ENCODE data around the gene CDK13.

The CDK13 gene

DNA sequence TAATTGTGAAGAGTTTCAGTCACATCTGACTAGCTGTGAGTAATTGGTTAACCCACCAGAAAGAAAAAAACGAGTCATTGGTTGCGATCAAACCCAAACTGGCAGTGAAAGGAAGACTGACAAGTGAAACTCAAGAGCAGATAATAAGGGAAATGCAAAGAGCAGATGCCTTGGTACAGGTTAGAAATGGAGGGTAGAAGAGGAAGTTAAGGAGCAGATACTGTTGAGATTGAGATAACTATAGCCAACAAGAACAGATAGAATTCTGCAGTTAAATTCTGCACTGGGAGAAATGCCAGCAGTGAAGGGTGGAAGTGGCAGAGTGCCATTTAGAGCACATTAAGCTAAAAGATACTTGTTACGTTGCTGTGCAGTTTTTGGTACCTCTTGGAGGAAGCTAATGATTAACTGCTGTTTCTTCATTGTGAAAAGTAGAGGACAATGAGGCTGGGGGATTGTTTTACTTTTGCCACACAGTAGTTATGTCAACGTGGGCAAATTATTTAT, 65.8 kb downstream of the CDK13 start:
- DNase-seq: no peak

DNA sequence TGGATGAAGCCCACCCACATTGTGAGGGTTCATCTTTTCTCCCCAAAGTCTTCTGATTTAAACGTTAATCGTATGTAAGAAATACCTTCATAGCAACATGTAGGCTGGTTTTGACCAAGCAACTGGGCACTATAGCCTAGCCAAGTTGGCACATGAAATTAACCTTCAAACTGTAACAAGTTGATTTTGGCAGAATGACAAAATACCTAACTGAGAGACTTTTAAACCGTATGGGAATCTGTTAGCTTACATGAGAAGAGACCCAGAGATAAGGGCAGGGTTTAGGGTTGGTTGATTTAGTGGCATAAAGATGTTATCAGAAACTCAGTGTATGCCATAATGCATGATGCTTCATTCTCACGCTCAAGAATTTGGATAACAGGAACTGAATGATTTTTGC, 69.5 kb downstream of the CDK13 start:
- no peak for DNase-seq

DNA sequence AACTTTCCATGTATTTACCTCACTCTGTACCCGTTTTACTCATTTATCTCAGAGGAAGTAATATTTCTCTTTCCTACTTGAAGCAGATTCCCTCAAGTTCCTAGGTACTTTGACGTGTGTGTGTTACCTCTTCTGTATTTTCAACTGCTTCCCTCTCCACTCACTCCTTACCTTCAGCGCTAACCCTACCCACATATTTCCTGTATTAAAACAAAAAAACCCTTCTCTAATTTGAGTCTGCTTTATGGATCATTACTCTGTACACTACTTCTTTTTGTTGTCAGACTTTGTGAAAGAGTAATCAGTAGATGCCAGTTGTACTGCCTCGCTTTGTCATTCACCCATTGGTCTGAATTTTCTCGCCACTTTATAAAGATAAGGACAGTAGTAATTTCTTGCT, 74.0 kb downstream of the CDK13 start:
- no peak for DNase-seq

DNA sequence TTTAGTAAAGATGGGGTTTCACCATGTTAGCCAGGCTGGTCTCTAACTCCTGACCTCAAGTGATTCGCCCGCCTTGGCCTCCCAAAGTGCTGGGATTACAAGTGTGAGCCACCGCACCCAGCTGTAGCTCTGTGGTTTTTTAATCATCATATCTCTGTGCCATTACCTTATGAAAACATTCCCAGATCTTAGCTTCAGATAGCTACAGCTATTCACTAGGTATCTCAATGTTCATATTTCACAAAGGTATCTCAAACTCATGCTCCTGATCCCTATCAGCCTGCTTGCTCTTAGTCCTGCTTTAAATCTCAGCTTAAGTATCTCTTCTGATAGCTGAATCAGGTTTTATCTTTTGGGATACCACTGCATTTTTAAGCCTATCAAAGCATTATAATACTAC, 74.8 kb downstream of the CDK13 start:
- DNase-seq: no peak

DNA sequence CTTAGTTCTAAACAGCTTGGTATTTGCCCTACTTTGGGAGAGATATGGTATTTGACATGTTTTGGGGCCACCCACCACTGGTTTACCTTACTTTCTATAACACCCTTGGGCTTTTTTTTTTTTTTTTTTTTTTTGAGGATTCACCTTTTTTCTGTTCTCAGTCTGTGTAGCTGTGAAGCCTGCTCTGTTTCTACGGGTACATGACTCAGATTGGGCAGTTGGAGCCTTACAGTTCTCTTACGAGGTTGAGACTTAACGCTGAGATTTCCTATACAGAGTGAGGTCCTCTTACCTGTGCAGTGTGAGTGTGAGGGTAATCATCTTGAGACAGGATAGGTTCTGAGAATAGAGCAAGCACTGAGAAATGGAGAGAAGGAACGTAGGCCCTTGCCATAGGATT, 77.5 kb downstream of the CDK13 start:
- no peak for DNase-seq

DNA sequence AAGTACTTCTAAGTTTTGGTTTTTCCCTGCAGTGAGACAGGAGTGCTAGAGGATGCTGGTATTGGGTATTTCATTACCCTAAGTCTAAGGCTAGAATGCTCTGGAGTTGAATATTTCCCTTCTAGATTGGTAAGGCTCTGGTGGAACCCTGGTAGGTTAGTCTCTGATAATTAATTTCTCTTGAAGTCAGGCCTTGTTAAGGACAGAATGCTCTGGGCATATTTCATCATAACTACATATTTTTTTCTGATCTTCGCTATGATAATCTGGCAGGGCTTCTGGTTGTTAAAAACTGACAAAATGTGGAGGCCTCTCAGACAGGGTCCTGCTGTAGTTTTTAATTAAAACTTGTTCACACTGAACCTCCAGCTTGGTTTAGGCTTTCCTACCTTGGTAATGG, 83.8 kb downstream of the CDK13 start:
- no peak for DNase-seq

DNA sequence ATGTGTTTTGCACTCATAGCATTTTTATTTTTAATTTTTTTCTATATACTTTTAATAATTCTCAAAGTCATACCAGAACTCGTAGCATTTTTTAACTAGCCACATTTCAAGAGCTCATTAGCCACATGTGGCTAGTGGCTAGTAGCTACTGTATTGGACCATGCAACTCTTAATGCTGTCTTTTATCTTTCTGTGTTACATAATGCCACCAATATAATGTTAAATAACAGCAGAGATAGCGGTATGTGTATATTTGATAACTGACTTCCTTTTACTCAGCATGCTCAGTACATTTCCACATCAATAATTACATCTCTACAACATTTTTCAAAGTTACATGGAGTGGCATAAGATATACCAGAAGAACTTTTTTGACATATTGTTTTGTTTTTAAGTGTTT, 91.4 kb downstream of the CDK13 start:
- DNase-seq: no peak

DNA sequence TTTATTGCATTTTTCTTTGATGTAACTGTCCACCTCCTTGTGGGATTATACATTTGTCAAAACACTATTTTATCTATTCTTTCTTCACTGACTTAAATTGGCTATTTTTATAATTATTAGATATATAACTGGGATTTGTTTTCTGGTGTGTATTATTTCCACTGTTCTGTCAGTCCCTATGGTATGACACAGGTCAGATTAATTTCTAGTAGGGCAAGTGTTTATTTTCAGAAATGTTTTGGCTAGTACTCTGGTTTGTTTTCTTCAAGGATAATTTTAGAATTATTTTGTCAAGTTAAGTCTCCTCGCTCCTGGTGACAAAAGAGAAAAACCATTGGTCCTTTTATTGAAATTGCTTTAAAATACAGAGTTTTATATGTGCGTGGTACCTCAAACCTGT, 93.1 kb downstream of the CDK13 start:
- DNase-seq: no peak

DNA sequence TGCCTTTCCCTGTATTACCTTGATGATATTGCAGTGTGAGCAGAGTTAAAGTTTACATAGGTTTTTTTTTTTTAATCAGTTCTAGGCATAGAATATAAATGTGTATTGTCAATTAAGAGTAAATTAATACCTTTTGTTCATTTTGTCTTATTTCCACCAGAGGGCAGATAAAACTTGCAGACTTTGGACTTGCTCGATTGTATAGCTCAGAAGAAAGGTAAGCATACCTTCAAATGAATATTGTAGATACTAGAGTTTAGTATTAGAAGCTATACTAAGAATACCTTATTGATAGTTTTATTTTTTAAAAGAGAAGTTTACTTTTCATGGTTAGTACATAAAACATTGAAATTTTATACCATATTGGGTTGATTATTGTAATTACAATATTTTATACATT, 97.6 kb downstream of the CDK13 start:
- DNase-seq: no peak

DNA sequence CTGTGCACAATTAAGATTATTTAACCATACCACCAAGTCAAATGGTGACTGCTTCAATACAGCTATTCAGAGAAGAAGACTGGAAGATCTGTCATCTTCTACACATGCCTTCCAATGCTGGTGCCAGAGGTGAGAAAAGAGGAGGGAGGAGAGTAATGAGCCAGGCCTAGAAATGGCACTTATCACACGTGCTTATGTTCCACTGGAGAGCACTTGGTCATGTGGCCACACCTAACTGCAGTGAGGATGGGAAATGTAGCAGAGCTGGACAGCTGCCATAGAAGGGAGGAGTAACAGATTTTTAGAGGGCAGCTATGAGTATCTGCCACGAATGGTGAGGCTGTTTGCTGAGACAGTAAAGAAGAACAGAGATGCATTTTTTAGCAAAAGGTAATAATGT, 107.2 kb downstream of the CDK13 start:
- DNase-seq: no peak

DNA sequence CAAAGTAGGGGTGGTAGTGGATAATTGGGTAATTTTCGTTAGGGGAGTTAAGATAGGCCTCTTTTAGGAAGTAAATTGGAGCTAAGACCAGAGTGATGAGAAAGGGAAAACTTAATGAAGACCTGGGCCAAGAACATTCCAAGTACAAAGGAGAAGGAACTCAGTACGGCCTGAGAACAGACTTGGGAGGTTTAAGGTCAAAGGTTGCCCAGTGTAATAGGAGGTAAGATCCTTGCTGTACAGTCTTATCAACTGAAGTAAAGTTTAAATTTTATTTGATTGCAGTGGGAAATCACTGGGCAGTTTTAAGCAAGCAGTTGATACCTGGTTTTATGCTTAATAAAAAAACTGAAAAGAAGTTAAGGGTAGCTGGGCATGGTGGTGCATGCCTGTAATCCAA, 108.0 kb downstream of the CDK13 start:
- no peak for DNase-seq

DNA sequence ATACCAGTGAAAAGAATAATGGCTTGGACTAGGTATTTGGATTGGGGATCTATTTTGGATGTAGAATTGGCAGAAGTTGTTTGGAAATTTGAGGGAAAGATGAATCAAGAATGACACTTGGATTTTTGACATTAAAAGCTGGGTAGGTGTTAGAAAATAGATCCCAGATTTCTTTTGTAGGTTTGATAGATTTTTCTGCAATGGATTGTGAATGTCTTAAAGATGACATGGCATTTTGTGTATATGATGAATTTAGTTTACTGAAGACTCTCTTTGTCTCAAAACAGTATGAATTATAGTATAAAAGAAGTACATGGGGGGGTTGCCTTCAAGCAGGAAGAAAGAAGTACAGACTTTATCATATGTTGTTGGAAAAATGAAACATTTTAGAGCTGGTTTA, 108.6 kb downstream of the CDK13 start:
- DNase-seq: no peak

DNA sequence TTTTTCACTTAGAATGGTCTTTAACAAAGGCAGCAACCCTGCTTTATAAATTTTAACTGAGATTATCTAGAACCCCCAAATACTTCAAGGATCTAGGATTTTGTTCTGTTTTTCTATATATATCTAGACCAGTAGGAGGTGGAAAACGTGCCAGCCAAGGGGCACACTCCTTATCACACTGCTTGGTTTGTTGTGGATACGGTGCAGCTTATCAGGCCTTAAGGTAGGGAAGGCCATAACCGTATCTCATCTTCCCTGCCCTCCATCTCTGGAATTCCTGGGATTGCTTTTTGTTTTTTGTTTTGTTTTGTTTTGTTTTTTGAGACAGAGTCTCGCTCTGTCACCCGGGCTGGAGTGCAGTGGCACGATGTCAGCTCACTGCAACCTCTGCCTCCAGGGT, 109.0 kb downstream of the CDK13 start:
- DNase-seq: no peak

DNA sequence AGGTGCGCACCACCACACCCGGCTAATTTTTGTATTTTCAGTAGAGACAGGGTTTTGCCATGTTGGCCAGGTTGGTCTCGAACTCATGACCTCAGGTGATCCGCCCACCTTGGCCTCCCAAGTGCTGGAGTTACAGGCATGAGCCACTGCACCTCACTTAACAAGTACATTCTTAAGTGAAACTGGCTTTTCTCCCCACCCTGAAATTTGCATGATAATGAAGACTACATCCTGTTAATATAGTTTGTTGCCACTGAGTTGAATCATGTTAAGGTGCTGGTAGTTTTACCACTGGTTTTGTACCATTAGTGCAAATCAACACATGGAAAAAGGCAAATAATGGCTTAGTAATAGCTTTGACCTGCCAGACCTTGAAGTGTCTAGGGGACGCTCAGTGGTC, 122.2 kb downstream of the CDK13 start:
- no peak for DNase-seq

DNA sequence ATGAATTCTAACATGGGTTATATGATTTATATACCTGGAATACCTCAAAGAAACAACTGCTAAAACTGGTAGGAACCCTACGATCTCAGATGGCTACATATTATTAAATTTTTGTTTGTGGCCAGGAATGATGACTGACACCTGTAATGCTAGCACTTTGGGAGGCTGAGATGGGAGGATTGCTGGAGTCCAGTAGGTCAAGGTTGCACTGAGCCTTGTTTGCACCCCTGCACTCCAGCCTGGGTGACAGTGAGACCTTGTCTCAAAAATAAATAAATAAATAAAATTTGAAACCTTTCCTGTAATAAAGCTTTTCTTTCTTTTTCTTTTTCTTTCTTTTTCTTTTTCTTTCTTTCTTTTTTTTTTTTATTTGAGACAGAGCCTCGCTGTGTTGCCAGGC, 123.2 kb downstream of the CDK13 start:
- DNase-seq: no peak

DNA sequence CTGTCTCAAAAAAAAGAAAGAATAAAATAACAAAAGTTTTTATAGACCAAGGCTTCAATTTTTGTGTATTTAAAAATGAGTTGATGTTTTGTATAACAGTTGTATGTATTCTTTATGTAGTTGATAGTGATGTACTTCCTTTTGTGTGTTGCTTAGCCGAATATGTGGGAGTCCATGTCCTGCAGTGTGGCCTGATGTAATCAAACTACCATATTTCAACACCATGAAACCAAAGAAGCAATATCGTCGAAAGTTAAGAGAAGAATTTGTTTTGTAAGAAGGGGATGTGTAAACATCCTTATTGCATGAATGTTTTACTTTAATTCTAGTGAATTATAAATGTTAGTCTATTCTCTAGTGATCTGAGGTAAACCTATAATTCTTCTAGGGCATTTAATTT, 127.8 kb downstream of the CDK13 start:
- no peak for DNase-seq

DNA sequence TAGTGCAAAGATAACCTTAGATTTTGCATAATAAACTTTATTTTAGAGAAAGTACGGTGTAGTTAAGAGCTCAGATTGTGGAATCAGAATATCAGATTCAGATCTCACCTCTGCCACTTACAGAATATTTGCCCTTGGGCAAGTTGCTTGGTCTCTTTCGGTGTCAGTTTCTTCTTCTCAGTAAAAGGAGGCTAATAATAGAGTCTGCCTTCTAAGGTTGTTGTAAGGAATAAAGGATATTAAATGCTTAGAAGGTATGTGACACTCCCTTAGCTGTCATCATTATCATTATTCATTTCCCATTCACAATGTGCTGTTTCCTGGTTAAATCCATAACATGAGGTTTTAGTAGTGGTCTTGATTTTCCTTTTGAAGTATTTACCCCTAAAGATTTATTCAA, 142.1 kb downstream of the CDK13 start:
- DNase-seq: no peak

DNA sequence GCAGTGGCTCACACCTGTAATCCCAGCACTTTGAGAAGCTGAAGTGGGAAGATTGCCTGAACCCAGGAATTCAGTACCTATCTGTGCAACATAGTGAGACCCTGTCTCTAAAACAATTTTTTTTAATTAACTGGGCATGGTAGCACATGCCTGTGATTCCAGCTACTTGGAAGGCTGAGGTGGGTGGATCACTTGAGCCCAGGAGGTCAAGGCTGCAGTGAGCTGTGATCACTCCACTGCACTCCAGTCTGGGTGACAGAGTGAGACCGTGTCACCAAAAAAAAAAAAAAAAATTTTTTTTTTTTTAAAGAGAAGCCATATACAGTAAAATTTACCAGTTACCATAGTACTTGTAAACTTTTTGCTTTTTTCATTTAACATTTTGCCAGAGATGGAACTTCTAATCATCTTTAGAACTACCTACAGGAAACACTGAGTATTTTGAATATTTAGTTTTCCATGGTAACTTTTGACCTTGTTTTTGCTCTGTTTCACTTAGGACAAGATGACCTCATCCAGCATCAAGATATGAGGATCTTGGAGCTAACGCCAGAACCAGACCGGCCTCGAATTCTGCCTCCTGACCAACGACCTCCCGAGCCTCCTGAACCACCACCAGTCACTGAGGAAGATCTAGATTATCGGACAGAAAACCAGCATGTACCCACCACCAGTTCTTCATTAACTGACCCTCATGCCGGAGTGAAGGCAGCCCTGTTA, 143.7 kb downstream of the CDK13 start:
- no peak for DNase-seq

DNA sequence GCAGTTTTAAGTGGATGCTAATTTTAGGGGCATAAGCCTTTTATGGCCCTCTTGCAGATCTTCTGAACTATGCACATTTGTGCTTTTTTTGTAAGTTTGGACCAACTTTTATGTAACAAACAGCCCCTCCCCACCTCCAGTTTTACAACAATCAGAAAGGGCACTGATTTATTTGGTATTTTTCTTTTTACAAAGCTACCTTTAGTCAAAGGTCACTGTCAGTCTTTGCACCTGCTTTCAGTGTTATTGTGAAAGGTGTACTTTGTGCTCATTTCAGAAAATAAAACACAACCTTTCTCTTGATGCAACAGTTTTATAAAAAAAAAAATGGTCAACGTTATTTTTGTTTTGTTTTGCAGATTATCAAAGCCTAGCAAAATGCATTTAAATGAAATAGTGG, 145.2 kb downstream of the CDK13 start:
- no peak for DNase-seq

DNA sequence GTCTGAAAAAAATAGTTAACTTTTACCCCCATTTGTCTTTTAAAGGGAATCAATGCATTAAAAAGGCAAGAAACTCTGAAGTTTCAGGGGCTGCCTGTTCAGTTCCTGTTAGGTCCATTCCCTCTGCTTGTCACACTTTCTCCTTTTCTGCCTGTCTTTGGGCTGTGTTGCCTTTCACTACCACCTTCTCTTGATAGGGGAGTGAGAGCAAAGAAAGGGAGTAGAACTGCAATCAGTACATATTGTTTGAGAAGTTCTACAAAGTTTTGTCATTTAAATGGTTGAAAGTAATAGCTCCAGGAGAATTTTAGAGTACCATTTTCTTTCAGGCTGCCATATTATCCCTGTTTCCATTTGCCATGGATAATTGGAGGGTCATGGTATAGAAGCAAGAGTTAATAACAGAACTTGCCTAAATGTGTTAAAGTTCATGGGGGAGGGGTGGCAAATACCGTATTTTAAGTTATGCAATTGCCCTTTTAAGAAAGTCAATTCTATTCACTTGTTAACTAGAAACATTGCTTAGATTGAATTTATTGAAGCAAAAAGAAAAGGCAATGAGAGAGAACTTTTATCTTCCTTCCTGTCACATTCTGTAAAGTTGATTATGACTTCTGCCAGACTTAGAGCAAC, 145.8 kb downstream of the CDK13 start:
- DNase-seq: no peak

DNA sequence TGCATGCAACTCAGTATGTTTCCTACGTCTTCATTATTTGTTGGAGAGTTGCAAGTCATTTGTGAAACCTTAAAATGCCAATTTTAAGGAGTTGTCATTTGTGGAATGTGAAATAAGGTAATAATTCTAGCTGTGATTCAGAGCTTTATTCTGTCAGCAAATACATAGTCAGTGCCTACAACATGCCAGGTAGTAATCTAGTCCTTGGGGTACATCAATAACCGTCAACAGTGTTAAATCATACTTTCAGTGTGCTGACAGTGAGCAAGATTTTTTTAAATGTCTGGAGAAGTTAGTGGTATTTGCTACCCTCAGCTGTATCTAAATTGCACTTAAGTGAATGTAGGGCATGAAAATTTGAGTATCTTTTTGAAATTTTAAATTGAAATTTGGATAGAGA, 147.7 kb downstream of the CDK13 start:
- DNase-seq: no peak

DNA sequence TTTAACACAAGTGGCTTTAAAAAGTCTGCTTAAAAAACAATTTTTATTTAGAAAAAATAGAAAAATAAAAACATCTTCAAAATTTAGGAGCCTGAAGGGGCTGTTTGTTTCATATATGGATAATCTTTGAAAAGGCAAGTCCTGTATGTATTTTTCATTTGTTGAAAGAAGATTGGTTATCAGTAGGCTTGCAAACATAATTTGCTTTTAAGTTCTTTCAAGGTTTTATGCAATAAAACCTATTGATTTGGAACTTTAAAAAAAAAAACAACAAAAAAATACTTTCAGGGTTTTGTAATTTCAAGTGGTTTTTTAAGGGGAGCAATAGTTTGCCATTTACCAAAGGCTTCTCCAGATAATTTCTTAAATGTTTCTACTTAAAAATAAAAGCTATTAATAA, 148.8 kb downstream of the CDK13 start:
- DNase-seq: no peak

DNA sequence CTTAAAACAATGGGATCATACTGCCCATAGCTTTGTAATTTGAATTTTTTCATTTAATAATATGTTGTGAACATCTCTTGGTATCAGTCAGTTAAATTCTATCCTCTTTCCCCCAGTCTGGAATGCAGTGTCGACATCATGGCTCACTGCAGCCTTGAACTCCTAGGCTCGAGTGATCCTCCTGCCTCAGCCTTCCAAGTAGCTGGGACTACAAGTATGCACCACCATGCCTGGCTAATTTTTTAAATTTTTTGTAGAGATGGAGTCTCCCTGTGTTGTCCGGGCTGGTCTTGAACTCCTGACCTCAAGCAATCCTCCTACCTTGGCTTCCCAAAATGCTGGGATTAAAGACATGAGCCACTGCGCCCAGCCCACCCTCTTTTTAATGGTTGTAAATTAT, 149.8 kb downstream of the CDK13 start:
- no peak for DNase-seq

DNA sequence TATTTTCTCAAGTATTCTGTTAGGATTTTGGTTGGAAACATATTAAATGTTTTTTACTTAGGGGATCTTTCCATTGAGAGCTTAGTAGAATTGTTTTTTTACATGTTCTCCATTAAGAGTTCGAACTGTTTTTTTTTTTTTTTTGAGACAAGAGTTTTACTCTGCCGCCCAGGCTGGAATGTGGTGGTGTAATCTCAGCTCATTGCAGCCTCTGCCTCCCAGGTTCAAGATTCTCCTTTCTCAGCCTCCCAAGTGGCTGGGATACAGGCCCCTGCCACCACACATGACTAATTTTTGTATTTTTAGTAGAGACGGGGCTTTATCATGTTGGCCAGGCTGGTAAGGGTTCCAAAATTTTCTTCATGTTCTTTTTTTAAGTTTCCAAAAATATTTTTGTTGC, 151.1 kb downstream of the CDK13 start:
- DNase-seq: no peak

DNA sequence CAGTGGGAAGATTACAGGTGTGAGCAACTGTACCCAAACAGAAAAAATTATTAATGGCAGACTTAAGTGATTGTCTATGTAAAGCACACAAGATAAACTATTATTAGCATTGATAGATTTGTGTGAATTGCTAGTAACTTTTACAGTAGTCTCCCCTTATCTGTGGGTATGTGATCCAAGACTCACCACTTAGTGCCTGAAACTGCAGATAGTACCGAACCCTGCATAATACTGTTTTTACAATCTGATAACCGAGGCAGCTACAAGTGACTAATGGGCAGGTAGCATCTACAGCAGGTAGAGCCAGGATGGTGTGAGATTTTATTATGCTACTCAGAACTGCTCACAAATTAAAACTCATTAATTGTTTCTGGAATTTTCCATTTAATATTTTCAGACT, 152.8 kb downstream of the CDK13 start:
- no peak for DNase-seq

Measured in activated gamma-delta T cell treated with Interleukin-2 at 50 U/mL for 16 hours (primary cell).